Activated CD8-positive, alpha-beta memory T cell treated with anti-CD3 and anti-CD28 coated beads, Interleukin-2, amount 10 ng/mL, durations not matched to agents 7 days and 5 days (primary cell): Measurements from ENCODE around the gene WRNIP1. TPM values are rescaled to one million over a fixed set of nuclear protein-coding genes. Genes with fewer than 3 reads are reported as not detected.

Source experiments
- ATAC-seq: fragments of 150-1000 bp; cut with Tn5 transposase; one replicate; pipeline ENCODE4 v1.10.0; 2021; ENCODE audit warnings: moderate library complexity
- CTCF ChIA-PET: fragments of 350-600 bp; sonication (Branson Sonifier 250); formaldehyde crosslinking; loops from one replicate; lab custom pipeline; 2021; ENCODE audit warnings: antibody characterized with exemption; lab: Charles Lee
- DNase-seq: peaks from one replicate; pipeline ENCODE4 v3.0.0-alpha.2; 2020
- H3K27ac Mint-ChIP-seq: one replicate; pipeline ENCODE4 v1.8.0; 2021; ENCODE audit warnings: mild to moderate bottlenecking, mixed read lengths
- H3K27me3 Mint-ChIP-seq: one replicate; pipeline ENCODE4 v1.8.0; 2021; ENCODE audit warnings: mixed read lengths
- H3K36me3 Mint-ChIP-seq: one replicate; pipeline ENCODE4 v1.8.0; 2021; ENCODE audit warnings: mild to moderate bottlenecking, mixed read lengths
- H3K4me1 Mint-ChIP-seq: one replicate; pipeline ENCODE4 v1.8.0; 2021; ENCODE audit warnings: mixed read lengths
- H3K4me3 Mint-ChIP-seq: one replicate; pipeline ENCODE4 v1.8.0; 2021; ENCODE audit warnings: mild to moderate bottlenecking, moderate library complexity, mixed read lengths
- H3K9me3 Mint-ChIP-seq: one replicate; pipeline ENCODE4 v1.8.0; 2022; ENCODE audit warnings: low read depth, mixed read lengths
- total RNA-seq, 2 experiments: library from RNA; stranded (reverse); gene quantifications; one replicate each; pipeline ENCODE4 v1.2.3, GENCODE V29; 2021

The WRNIP1 gene
- total RNA-seq, 2 experiments from 2014 or later = 48.7 to 53.3 TPM

GRCh38 chr6:2732503-2733089 lies 32.6 kb upstream of the WRNIP1 start:
- Mint-ChIP-seq H3K4me1 (peaks cover 15% of the 10 kb centered on the region), H3K27me3 (peaks cover 2% of the 10 kb centered on the region), H3K4me3 (no peak overlapping the region), H3K27ac (no peak overlapping the region), H3K9me3 (peaks cover 2% of the 10 kb centered on the region), H3K36me3 (peaks cover 2% of the 10 kb centered on the region)
- CTCF ChIA-PET = interaction anchor here (1.1 to 2.4 kb wide), 3 partner anchors 18 to 33 kb away, joined by 3 to 18 read pairs (median 3); partner anchors contain the start of genes MYLK4 and WRNIP1
- ATAC-seq (no peak), DNase-seq (no peak)

GRCh38 chr6:2733324-2733723 lies 31.9 kb upstream of the WRNIP1 start:
- Mint-ChIP-seq H3K27ac (no peak overlapping the region), H3K9me3 (peaks cover 2% of the 10 kb centered on the region), H3K4me3 (no peak overlapping the region), H3K36me3 (peaks cover 2% of the 10 kb centered on the region), H3K4me1 (peaks cover 19% of the 10 kb centered on the region), H3K27me3 (peaks cover 2% of the 10 kb centered on the region)
- CTCF ChIA-PET = interaction anchor here (0.7 to 2.4 kb wide), 4 partner anchors 10 to 33 kb away, joined by 3 to 18 read pairs (median 3); partner anchors contain the start of genes MYLK4 and WRNIP1
- DNase-seq = peak; percentile 81
- peak; percentile 96 for ATAC-seq

- H3K9me3 Mint-ChIP-seq = peaks cover 2% of the 10 kb centered on the region
- no peak for ATAC-seq
- peaks cover 19% of the 10 kb centered on the region for H3K4me1 Mint-ChIP-seq
- no peak overlapping the region for H3K4me3 Mint-ChIP-seq
- peaks cover 2% of the 10 kb centered on the region for H3K36me3 Mint-ChIP-seq
- H3K27ac Mint-ChIP-seq = no peak overlapping the region
- CTCF ChIA-PET = interaction anchor here (0.7 to 7.5 kb wide), 5 partner anchors 11 to 32 kb away, joined by 3 to 83 read pairs (median 3); partner anchors contain the start of genes MYLK4 and WRNIP1
- H3K27me3 Mint-ChIP-seq = peaks cover 2% of the 10 kb centered on the region
- no peak for DNase-seq
Observed at GRCh38 chr6:2733736-2734480, 31.3 kb upstream of the WRNIP1 start.

- H3K4me1 Mint-ChIP-seq = peaks cover 19% of the 10 kb centered on the region
- no peak for ATAC-seq
- no peak overlapping the region for H3K27ac Mint-ChIP-seq
- CTCF ChIA-PET = interaction anchor here (1.3 to 7.5 kb wide), 3 partner anchors 16 to 107 kb away, joined by 3 to 83 read pairs (median 5); partner anchors contain the start of genes MYLK4 and SERPINB1
- H3K9me3 Mint-ChIP-seq = peaks cover 2% of the 10 kb centered on the region
- DNase-seq = no peak
- no peak overlapping the region for H3K4me3 Mint-ChIP-seq
- H3K27me3 Mint-ChIP-seq = no peaks in the 10 kb centered on the region
- H3K36me3 Mint-ChIP-seq = peaks cover 2% of the 10 kb centered on the region
Observed at GRCh38 chr6:2734488-2735166, 30.6 kb upstream of the WRNIP1 start.

DNA sequence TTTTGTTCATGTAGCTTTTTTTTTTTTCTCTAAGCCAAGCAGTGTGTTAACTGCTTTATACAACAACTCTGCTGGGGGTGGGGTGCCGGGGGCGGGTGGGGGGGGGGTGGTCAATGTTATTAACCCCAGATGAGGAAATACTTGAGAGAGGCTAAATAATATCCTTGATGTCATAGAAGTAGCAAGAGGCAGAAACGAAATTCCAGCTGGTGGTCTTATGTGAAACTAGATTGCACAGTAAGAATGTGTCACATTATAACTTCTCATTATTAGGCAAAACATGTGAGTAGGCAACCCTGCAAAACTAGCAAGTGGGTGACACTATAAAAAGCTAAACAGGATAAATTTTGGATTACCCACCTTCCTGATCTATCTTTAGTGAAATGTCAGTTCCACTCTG lies 27.3 kb upstream of the WRNIP1 start:
- Mint-ChIP-seq H3K27me3 (peaks cover 5% of the 10 kb centered on the region), H3K27ac (no peak overlapping the region), H3K9me3 (no peaks in the 10 kb centered on the region), H3K4me3 (no peak overlapping the region), H3K36me3 (no peaks in the 10 kb centered on the region), H3K4me1 (peaks cover 14% of the 10 kb centered on the region)
- ATAC-seq (no peak), DNase-seq (no peak)
- CTCF ChIA-PET = interaction anchor here (0.6 to 7.5 kb wide), 20 partner anchors 12 to 319 kb away, joined by 3 to 83 read pairs (median 4); partner anchors contain the start of genes MYLK4 and SERPINB1

DNA sequence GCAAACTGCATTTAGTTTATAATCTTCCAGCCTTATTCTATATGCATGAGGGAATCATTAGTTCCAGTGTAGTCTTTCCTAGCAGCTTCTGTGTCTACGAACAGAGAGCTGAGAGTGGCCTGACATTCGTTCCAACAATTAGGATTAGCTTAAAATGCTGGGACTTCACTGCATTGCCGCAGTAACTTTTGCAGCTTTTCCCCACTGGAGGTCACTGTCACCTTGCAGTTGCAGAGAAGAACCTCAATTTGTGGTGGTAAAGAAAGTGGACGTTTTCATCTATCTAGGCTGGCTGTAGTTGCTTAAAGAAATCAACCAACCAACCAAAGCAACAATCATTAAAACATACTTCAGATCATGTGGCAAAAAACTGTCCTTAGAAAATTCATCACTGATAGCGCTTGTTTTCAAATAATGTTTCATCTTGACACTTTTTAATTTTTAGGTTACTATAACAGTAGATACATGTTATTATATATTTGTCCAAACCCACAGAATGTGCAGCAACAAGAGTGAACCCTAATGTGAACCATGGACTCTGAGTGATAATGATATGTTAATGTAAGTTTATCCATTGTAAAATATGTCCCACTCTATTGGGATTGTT lies 26.7 kb upstream of the WRNIP1 start:
- CTCF ChIA-PET = interaction anchor here (0.6 to 7.5 kb wide), 20 partner anchors 12 to 318 kb away, joined by 3 to 83 read pairs (median 4); partner anchors contain the start of genes MYLK4 and SERPINB1
- no peak overlapping the region for H3K4me3 Mint-ChIP-seq
- peaks cover 5% of the 10 kb centered on the region for H3K27me3 Mint-ChIP-seq
- H3K9me3 Mint-ChIP-seq = no peaks in the 10 kb centered on the region
- no peak overlapping the region for H3K27ac Mint-ChIP-seq
- DNase-seq = peak; percentile 72
- H3K4me1 Mint-ChIP-seq = peaks cover 9% of the 10 kb centered on the region
- H3K36me3 Mint-ChIP-seq = no peaks in the 10 kb centered on the region
- ATAC-seq = peak; percentile 65

DNA sequence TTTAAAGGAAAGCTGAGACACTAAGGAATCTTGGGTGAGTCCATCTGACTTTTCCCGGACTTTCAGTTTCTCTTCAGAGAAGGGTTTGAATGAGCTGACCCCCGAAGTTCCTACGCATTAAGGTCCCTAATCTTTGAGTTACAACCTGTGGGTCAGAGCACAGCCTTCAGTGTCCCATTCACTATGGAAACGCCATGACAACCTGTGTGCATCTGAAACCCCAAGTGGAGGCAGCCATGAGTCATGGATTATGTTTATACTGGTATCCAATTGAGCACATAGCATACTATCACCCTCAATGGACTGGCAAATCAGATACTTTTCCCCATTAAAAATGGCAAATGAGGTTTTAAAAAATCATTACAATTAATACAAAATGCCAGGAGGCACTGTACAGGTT lies 25.9 kb upstream of the WRNIP1 start:
- DNase-seq = no peak
- Mint-ChIP-seq H3K27me3 (peaks cover 5% of the 10 kb centered on the region), H3K9me3 (no peaks in the 10 kb centered on the region), H3K36me3 (no peaks in the 10 kb centered on the region), H3K4me3 (no peak overlapping the region), H3K27ac (no peak overlapping the region), H3K4me1 (peaks cover 4% of the 10 kb centered on the region)
- CTCF ChIA-PET = interaction anchor here (0.7 to 7.5 kb wide), 3 partner anchors 11 to 102 kb away, joined by 3 to 83 read pairs (median 8); partner anchors contain the start of genes MYLK4 and SERPINB1
- ATAC-seq = peak; percentile 39

DNA sequence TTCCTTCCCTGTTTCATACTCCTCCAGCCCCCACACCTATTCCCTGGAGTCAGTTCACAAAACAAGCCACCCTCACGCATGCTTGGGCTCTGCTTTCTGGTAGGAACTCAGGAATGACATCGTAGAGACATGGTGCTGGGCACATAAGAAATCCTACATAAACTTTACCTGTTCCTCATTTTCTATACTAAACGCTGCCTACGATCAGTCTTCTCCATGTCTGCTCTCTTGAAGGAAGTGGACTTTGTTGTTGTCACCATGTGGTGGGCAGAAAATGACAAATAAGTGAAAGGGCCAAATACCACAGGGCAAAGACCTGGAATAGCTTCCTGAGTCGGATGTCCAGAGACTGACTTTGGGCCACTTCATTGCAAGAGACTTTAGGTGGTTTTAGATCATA lies 24.6 kb upstream of the WRNIP1 start:
- H3K27me3 Mint-ChIP-seq = peaks cover 5% of the 10 kb centered on the region

GRCh38 chr6:2741756-2742155 lies 23.4 kb upstream of the WRNIP1 start:
- CTCF ChIA-PET = interaction anchor here (7.5 kb wide), 1 partner anchor 8 kb away, joined by 83 read pairs; the partner anchor contains the start of gene MYLK4
- Mint-ChIP-seq H3K36me3 (no peaks in the 10 kb centered on the region), H3K27ac (no peak overlapping the region), H3K4me1 (peaks cover 4% of the 10 kb centered on the region), H3K27me3 (peaks cover 7% of the 10 kb centered on the region), H3K4me3 (no peak overlapping the region), H3K9me3 (no peaks in the 10 kb centered on the region)
- ATAC-seq (no peak), DNase-seq (no peak)

More for the DNA sequence above, 24.6 kb upstream of the WRNIP1 start:
- H3K9me3 Mint-ChIP-seq = no peaks in the 10 kb centered on the region
- no peaks in the 10 kb centered on the region for H3K36me3 Mint-ChIP-seq
- ATAC-seq (no peak), DNase-seq (no peak)
- peaks cover 4% of the 10 kb centered on the region for H3K4me1 Mint-ChIP-seq
- no peak overlapping the region for H3K4me3 Mint-ChIP-seq
- H3K27ac Mint-ChIP-seq = no peak overlapping the region
- CTCF ChIA-PET = interaction anchor here (7.5 kb wide), 1 partner anchor 10 kb away, joined by 83 read pairs; the partner anchor contains the start of gene MYLK4

- Mint-ChIP-seq H3K9me3 (no peaks in the 10 kb centered on the region), H3K27ac (no peak overlapping the region), H3K36me3 (no peaks in the 10 kb centered on the region), H3K4me3 (no peak overlapping the region), H3K27me3 (peaks cover 11% of the 10 kb centered on the region), H3K4me1 (no peaks in the 10 kb centered on the region)
- no peak for DNase-seq
- ATAC-seq = no peak
- CTCF ChIA-PET = interaction anchor here (1.0 kb wide), 1 partner anchor 109 kb away, joined by 3 read pairs; no protein-coding TSS in a partner anchor
Observed at GRCh38 chr6:2743280-2744208, 21.6 kb upstream of the WRNIP1 start.

DNA sequence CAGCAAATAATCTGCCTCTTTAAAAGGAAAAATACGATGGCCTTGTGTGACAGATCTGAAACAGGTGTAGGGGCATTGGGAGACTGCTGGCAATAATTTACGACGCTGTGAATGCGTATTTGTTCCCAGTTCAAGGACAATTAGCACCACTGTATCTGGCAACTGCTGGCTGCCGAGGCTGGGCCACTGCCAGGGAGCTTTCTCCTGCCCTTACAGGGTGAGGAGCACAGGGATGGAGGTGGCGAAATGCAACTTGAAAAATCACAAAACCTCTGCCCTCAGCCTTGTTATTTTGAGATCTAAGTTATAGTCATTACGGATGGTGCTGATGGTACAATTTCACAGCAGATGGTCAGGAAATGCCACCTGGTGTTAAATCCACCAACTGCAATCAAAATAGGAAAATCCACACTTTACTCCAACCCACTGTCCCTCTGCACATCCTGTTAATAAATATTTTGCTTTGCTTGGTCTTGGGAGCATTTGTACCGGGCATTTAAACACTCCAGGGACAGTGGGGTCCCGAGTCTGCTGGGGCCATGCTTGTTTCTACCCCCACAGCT lies 20.9 kb upstream of the WRNIP1 start:
- H3K27me3 Mint-ChIP-seq = peaks cover 15% of the 10 kb centered on the region
- no peak overlapping the region for H3K27ac Mint-ChIP-seq
- ATAC-seq (no peak), DNase-seq (no peak)
- H3K4me1 Mint-ChIP-seq = no peaks in the 10 kb centered on the region
- no peaks in the 10 kb centered on the region for H3K9me3 Mint-ChIP-seq
- no peak overlapping the region for H3K4me3 Mint-ChIP-seq
- CTCF ChIA-PET = no interaction called here
- no peaks in the 10 kb centered on the region for H3K36me3 Mint-ChIP-seq
